Measurements from ENCODE around the gene ARL13B. TPM values are rescaled to one million over a fixed set of nuclear protein-coding genes. Genes with fewer than 3 reads are reported as not detected.
A peak's percentile ranks its signal among the peaks of the same experiment; 100 is the strongest.
"Not testable (repeated sequence)": the region's sequence is repeated elsewhere in the genome, so short reads cannot be mapped to it uniquely, and the experiment has no call there.

Gene ARL13B
- total RNA-seq, 1 donor from 2014 or later, result 14.6 TPM

DNA sequence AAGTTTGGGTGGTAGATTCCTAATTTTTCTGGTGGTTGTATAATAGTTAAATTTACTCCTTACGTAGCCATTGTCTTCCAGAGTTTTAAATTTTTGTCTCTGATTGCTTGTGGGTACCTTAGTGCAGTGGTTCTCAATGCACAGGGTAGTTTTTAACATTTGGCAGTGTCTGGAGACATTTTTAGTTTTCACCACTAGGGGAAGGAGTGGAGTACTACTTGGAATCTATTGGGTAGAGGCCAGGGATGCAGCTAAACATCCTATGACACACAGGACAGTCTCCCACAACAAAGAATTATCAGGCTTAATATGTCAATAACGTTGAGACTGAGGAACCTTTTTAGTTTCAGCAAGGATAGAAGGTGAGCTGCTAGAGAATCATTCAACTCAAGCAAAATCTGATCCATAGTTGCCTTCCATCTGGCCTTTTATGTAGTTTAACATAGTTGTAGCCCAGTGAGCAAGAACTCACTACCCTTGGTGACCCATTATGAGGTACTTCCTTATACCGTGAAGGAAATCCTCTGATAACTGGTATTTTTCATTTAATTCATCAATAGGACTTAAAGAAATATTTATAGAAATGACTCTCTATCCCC lies 57.1 kb downstream of the ARL13B start:
- TF ChIP-seq, protein P1, sequence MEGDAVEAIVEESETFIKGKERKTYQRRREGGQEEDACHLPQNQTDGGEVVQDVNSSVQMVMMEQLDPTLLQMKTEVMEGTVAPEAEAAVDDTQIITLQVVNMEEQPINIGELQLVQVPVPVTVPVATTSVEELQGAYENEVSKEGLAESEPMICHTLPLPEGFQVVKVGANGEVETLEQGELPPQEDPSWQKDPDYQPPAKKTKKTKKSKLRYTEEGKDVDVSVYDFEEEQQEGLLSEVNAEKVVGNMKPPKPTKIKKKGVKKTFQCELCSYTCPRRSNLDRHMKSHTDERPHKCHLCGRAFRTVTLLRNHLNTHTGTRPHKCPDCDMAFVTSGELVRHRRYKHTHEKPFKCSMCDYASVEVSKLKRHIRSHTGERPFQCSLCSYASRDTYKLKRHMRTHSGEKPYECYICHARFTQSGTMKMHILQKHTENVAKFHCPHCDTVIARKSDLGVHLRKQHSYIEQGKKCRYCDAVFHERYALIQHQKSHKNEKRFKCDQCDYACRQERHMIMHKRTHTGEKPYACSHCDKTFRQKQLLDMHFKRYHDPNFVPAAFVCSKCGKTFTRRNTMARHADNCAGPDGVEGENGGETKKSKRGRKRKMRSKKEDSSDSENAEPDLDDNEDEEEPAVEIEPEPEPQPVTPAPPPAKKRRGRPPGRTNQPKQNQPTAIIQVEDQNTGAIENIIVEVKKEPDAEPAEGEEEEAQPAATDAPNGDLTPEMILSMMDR (IDR thresholded peaks at IDR 0.05), result peak; percentile 49
- Mint-ChIP-seq H3K4me1 (ENCODE audit: unreplicated experiment) (no peaks in the 10 kb centered on the region), H3K27ac (ENCODE audit: unreplicated experiment) (no peak overlapping the region), H3K4me3 (ENCODE audit: unreplicated experiment) (no peak overlapping the region), H3K9me3 (ENCODE audit: unreplicated experiment) (peaks cover 2% of the 10 kb centered on the region), H3K27me3 (ENCODE audit: unreplicated experiment) (no peaks in the 10 kb centered on the region), H3K36me3 (ENCODE audit: unreplicated experiment) (peaks cover 4% of the 10 kb centered on the region)
- no peak for DNase-seq (ENCODE audit: extremely low spot score, unreplicated experiment)

DNA sequence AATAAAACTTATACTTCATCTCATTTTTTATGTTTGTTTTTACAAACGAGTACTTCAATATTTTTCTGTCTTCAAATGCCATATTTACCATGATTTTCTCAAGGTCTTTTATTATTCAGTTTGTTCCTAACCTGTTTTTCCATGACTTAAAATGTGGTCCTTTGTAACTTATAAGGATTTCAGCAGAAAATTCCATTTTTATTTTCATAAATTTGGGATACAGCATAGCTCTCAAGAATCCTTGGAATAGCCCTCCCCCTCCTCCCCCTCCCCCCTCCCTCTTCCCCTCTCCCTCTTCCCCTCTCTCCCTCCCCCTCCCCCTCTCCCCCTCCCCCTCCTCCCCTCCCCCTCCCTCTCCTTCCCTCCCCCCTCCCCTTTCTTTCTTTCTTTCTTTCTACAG lies 63.3 kb downstream of the ARL13B start:
- Mint-ChIP-seq H3K36me3 (ENCODE audit: unreplicated experiment) (peaks cover 12% of the 10 kb centered on the region), H3K9me3 (ENCODE audit: unreplicated experiment) (no peaks in the 10 kb centered on the region), H3K27me3 (ENCODE audit: unreplicated experiment) (no peaks in the 10 kb centered on the region), H3K4me3 (ENCODE audit: unreplicated experiment) (no peak overlapping the region), H3K27ac (ENCODE audit: unreplicated experiment) (no peak overlapping the region), H3K4me1 (ENCODE audit: unreplicated experiment) (no peaks in the 10 kb centered on the region)
- DNase-seq (ENCODE audit: extremely low spot score, unreplicated experiment), result no peak
- TF ChIP-seq, protein P1 (IDR thresholded peaks at IDR 0.05), result no peak

- peaks cover 12% of the 10 kb centered on the region for H3K36me3 Mint-ChIP-seq (ENCODE audit: unreplicated experiment)
- not testable (repeated sequence) for H3K27me3 Mint-ChIP-seq (ENCODE audit: unreplicated experiment); H3K4me3 Mint-ChIP-seq (ENCODE audit: unreplicated experiment); DNase-seq (ENCODE audit: extremely low spot score, unreplicated experiment); H3K4me1 Mint-ChIP-seq (ENCODE audit: unreplicated experiment); H3K9me3 Mint-ChIP-seq (ENCODE audit: unreplicated experiment); H3K27ac Mint-ChIP-seq (ENCODE audit: unreplicated experiment)
Observed at GRCh38 chr3:94044100-94044936, 64.4 kb downstream of the ARL13B start.

- no peak for DNase-seq (ENCODE audit: extremely low spot score, unreplicated experiment)
- no peaks in the 10 kb centered on the region for H3K4me1 Mint-ChIP-seq (ENCODE audit: unreplicated experiment)
- H3K27ac Mint-ChIP-seq (ENCODE audit: unreplicated experiment), result no peak overlapping the region
- TF ChIP-seq, protein P1 (IDR thresholded peaks at IDR 0.05), result no peak
- H3K36me3 Mint-ChIP-seq (ENCODE audit: unreplicated experiment), result peaks cover 12% of the 10 kb centered on the region
- no peaks in the 10 kb centered on the region for H3K27me3 Mint-ChIP-seq (ENCODE audit: unreplicated experiment)
- no peaks in the 10 kb centered on the region for H3K9me3 Mint-ChIP-seq (ENCODE audit: unreplicated experiment)
- no peak overlapping the region for H3K4me3 Mint-ChIP-seq (ENCODE audit: unreplicated experiment)
Observed at GRCh38 chr3:94046533-94046932, 66.6 kb downstream of the ARL13B start.

DNA sequence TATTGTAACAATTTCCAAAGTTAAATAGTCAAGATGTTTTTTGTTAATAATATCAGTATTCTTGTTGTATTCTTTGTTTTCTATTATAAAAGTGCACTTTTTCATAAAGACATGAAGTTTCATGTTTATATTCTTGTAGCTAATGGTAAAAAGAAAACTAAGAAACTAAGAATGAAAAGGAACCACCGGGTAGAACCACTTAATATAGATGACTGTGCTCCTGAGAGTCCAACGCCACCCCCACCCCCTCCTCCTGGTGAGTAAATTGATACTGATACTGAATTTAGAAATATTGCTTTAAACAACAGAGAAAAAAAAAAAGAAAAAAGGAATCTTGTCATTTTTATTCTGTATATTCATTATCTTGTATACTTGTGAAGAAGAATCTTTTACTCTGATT lies 69.3 kb downstream of the ARL13B start:
- H3K4me3 Mint-ChIP-seq (ENCODE audit: unreplicated experiment), result no peak overlapping the region
- H3K27me3 Mint-ChIP-seq (ENCODE audit: unreplicated experiment), result no peaks in the 10 kb centered on the region
- H3K9me3 Mint-ChIP-seq (ENCODE audit: unreplicated experiment), result no peaks in the 10 kb centered on the region
- TF ChIP-seq, protein P1 (IDR thresholded peaks at IDR 0.05), result no peak
- no peak for DNase-seq (ENCODE audit: extremely low spot score, unreplicated experiment)
- peaks cover 7% of the 10 kb centered on the region for H3K36me3 Mint-ChIP-seq (ENCODE audit: unreplicated experiment)
- no peaks in the 10 kb centered on the region for H3K4me1 Mint-ChIP-seq (ENCODE audit: unreplicated experiment)
- H3K27ac Mint-ChIP-seq (ENCODE audit: unreplicated experiment), result no peak overlapping the region
